Dendritic cell treated with granulocyte-macrophage colony-stimulating factor and Interleukin-4, amounts not matched to agents 40 ng/mL and 50 ng/mL, for 4 days (primary cell): Measurements from ENCODE around the gene PCAT7.
"Not testable (repeated sequence)": the region's sequence is repeated elsewhere in the genome, so short reads cannot be mapped to it uniquely, and the experiment has no call there.

ENCODE experiments used
- H3K27ac Mint-ChIP-seq: one replicate; pipeline ENCODE4 v1.8.0; 2022; ENCODE audit warnings: mild to moderate bottlenecking, mixed read lengths
- H3K27me3 Mint-ChIP-seq: one replicate; pipeline ENCODE4 v1.8.0; 2022; ENCODE audit warnings: mild to moderate bottlenecking, mixed read lengths
- H3K36me3 Mint-ChIP-seq: one replicate; pipeline ENCODE4 v1.8.0; 2022; ENCODE audit warnings: low read depth, mixed read lengths
- H3K4me1 Mint-ChIP-seq: one replicate; pipeline ENCODE4 v1.8.0; 2022; ENCODE audit warnings: low read depth, mixed read lengths
- H3K4me3 Mint-ChIP-seq: one replicate; pipeline ENCODE4 v1.8.0; 2022; ENCODE audit warnings: mild to moderate bottlenecking, moderate library complexity, mixed read lengths
- H3K9me3 Mint-ChIP-seq: one replicate; pipeline ENCODE4 v1.8.0; 2022; ENCODE audit warnings: mixed read lengths
- intact Hi-C: fragments of 100-400 bp; cut with micrococcal nuclease; formaldehyde crosslinking; loops from one replicate; pipeline ENCODE4 v1.15.0; 2022

Gene PCAT7

DNA sequence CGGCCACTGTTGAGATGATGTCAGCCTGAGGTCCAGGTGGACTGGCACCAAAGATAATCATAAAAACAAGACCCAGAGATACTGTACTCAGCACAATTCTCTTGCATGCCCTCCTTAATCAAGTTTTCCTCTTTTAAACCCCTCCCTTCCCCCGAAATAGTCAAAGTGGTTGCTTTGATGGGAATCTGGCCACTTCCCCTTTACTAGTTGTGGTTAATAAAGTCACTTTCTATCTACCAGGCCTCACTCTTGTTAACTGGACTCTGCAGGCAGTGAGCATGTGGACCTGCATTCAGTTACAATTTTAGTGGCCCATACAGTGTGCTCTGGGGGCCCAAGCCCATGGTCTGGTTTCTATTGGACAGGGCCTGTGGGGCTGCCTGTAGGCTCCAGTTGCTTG is 21.2 kb downstream of the PCAT7 start:
- no peak overlapping the region for H3K4me3 Mint-ChIP-seq
- no peaks in the 10 kb centered on the region for H3K36me3 Mint-ChIP-seq
- intact Hi-C loops = no loop called here
- H3K9me3 Mint-ChIP-seq = no peaks in the 10 kb centered on the region
- peaks cover 17% of the 10 kb centered on the region for H3K4me1 Mint-ChIP-seq
- peaks cover 20% of the 10 kb centered on the region for H3K27me3 Mint-ChIP-seq
- no peak overlapping the region for H3K27ac Mint-ChIP-seq

DNA sequence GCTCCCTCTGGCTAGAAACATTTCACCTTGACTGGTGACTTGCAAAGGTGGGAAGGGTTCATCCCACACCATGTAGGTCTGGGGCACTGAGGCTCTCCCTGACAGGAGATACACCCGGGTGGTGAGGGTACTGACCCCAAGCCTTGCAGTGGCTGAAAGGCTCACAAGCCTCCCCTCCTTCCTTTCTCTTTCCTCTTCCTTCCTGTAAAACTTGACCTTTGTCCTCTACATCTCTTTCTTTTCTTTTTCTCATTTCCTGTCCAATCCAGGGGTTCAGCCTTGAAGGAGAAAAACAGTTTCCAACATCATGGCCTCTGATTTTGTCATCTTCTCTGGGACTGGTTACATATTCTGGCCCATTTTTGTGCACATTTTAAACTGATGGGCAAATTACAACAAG is 22.2 kb downstream of the PCAT7 start:
- Mint-ChIP-seq H3K4me1 (peaks cover 17% of the 10 kb centered on the region), H3K4me3 (no peak overlapping the region), H3K27ac (no peak overlapping the region), H3K36me3 (no peaks in the 10 kb centered on the region), H3K27me3 (peaks cover 16% of the 10 kb centered on the region), H3K9me3 (no peaks in the 10 kb centered on the region)
- intact Hi-C loops = no loop called here

DNA sequence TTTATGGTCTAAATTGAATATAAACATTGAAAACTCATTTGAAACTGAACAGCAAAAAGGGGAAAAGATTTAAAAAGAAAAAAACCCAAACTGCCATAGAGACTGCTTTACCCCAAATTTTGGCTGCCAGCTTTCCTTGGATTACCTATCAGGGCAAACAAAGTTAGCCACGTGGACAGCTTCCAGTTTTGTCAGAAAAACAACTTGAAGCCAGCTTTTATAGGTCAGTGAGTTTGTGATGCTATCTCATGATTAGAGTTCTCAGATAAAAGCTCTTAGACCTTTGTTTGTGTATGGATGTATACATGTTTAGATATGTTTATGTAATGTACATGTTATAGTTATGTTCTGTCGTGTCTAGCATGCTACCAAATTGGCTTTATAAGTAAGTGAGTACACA is 22.7 kb downstream of the PCAT7 start:
- Mint-ChIP-seq H3K27ac (no peak overlapping the region), H3K9me3 (no peaks in the 10 kb centered on the region), H3K4me3 (no peak overlapping the region), H3K36me3 (no peaks in the 10 kb centered on the region), H3K4me1 (peaks cover 17% of the 10 kb centered on the region), H3K27me3 (peaks cover 11% of the 10 kb centered on the region)
- intact Hi-C loops = no loop called here

DNA sequence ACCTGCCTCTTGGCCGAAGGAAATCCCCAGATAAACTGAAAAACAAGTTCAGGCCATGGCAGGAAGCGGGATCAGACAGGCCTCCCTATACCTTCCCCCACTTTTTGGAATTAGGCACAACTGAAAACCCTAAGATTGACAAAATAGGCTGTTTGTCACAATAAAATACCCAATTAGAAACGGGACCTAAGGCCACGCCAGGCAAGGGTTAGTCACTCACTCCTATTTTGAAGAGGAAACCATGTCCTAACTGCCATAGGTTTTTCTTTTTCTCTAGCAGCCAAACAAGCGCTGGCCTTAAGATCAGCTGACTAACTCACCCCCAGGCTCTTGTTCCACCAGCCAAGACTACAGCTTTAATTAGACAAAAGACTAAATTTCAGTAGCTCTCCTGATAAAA is 26.8 kb downstream of the PCAT7 start:
- Mint-ChIP-seq H3K27ac (no peak overlapping the region), H3K9me3 (no peaks in the 10 kb centered on the region), H3K4me3 (no peak overlapping the region), H3K4me1 (peaks cover 12% of the 10 kb centered on the region), H3K27me3 (peaks cover 3% of the 10 kb centered on the region), H3K36me3 (no peaks in the 10 kb centered on the region)
- intact Hi-C loops = no loop called here

DNA sequence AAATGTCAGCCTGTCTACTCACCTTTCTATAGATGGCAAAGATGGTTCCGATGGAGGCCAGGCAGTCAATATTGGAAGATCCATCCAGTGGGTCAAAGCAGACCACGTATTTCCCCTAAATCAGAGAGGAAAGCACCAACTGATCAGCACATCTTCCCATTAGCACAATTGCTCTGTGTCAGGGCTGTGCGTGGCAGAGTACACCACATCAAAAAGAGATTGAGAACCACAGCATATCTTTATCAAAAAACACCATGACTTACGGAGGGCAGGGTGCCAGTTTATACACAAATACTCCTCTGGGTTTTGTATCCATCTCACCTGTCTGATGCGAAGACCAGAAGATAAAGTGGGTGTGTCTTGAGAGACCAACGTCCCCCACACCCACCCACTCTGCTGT is 29.7 kb downstream of the PCAT7 start:
- Mint-ChIP-seq H3K36me3 (no peaks in the 10 kb centered on the region), H3K4me1 (peaks cover 12% of the 10 kb centered on the region), H3K9me3 (no peaks in the 10 kb centered on the region), H3K27ac (no peak overlapping the region), H3K4me3 (no peak overlapping the region), H3K27me3 (peaks cover 19% of the 10 kb centered on the region)
- intact Hi-C loops = no loop called here

DNA sequence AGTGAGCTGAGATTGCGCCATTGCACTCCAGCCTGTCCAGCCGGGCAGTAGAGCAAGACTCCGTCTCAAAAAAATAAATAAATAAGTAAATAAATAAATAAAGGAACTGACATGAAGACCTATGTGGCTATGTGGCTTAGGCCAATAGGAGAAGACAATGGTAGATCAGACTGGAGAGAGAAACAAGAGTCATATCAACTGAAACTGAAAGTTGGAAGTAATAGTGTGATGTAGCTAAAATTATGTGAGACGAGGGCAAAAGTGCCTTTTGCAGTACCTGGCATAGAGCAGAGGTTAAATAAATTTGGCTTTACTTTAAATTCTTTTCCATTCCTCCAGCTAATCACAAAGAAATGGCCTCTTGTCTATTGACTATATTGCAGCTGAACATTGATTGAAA is 31.4 kb downstream of the PCAT7 start:
- peaks cover 26% of the 10 kb centered on the region for H3K27me3 Mint-ChIP-seq
- H3K4me1 Mint-ChIP-seq = peaks cover 12% of the 10 kb centered on the region
- H3K4me3 Mint-ChIP-seq = no peak overlapping the region
- H3K27ac Mint-ChIP-seq = no peak overlapping the region
- intact Hi-C loops = no loop called here
- no peaks in the 10 kb centered on the region for H3K36me3 Mint-ChIP-seq
- no peaks in the 10 kb centered on the region for H3K9me3 Mint-ChIP-seq

DNA sequence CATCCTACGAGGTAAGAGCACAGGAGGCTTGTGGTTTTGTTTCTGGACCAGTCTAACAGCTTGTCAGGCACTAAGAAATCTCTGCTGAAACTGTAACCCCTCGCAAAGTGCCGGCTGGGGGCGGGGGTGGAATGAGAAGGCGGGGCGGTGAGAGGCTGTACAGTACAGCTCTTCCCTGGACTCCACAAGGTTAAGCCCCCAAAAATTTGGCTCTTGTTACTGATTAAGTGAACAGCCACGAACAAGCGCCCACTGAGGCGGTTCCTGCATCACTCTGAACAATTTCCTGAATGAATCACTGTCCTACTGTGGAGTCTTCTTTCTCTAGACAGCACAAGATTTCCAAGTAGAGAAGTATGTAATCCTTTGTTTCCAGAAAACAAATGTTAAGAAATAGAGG is 31.9 kb downstream of the PCAT7 start:
- intact Hi-C loops = no loop called here

DNA sequence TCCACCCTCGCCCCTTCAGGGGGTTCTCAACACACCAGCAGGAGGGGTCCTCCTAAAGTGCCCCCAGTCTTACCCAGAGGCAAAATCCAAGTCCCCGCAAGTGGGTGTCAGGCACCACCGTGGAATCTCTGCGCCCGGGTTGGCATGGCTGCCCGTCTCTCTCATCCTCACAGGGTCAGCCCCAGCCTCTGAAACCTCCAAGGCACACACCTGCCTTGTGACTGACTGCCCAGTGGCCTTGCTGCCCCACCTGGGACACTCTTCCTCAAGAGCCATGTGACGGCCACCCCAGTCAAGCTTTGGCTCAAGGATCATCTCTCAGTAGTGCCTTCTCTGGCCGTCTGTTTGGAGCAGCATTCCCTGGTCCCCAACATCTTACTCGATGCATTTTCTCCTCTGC is 33.8 kb downstream of the PCAT7 start:
- no peaks in the 10 kb centered on the region for H3K9me3 Mint-ChIP-seq
- H3K36me3 Mint-ChIP-seq = no peaks in the 10 kb centered on the region
- peaks cover 42% of the 10 kb centered on the region for H3K27me3 Mint-ChIP-seq
- intact Hi-C loops = no loop called here
- H3K27ac Mint-ChIP-seq = no peak overlapping the region
- peaks cover 12% of the 10 kb centered on the region for H3K4me1 Mint-ChIP-seq
- H3K4me3 Mint-ChIP-seq = no peak overlapping the region

More for the DNA sequence above, 31.9 kb downstream of the PCAT7 start:
- Mint-ChIP-seq H3K36me3 (no peaks in the 10 kb centered on the region), H3K4me1 (peaks cover 12% of the 10 kb centered on the region), H3K4me3 (no peak overlapping the region), H3K9me3 (no peaks in the 10 kb centered on the region), H3K27ac (no peak overlapping the region), H3K27me3 (peaks cover 30% of the 10 kb centered on the region)

DNA sequence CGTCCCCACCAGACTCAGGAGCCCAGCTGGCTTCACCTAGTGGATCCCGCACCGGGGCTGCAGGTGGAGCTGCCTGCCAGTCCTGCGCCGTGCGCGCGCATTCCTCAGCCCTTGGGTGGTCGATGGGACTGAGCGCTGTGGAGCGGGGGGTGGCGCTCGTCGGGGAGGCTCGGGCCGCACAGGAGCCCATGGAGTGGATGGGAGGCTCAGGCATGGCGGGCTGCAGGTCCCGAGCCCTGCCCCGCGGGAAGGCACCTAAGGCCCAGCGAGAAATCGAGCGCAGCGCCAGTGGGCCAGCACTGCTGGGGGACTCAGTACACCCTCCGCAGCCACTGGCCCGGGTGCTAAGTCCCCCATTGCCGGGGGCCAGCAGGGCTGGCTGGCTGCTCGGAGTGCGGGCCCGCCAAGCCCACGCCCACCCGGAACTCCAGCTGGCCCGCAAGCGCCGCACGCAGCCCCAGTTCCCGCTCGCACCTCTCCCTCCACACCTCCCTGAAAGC is 36.2 kb downstream of the PCAT7 start:
- H3K36me3 Mint-ChIP-seq, H3K4me3 Mint-ChIP-seq, H3K9me3 Mint-ChIP-seq, intact Hi-C loops, H3K27ac Mint-ChIP-seq: not testable (repeated sequence)
- H3K27me3 Mint-ChIP-seq = peaks cover 41% of the 10 kb centered on the region
- H3K4me1 Mint-ChIP-seq = peaks cover 21% of the 10 kb centered on the region

DNA sequence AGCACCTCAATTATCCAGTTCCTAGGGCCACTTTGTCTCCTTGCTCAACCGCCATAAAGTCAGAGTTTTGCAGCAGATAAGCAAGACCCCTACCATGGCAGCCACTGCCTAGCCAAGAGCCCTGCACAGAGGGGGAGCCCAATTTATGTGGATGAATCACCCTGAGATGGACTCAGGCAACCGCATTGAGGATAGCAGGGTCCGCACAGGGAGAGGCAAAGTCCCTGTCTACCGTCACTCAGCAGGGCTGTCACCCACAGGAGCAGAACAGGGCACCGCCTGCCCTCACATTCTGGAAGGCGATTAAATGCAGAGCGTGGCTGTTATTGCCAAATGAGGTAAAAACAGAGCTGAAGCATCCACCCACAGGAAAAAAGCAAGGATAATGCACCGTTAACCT is 37.0 kb downstream of the PCAT7 start:
- H3K27ac Mint-ChIP-seq = no peak overlapping the region
- H3K36me3 Mint-ChIP-seq = no peaks in the 10 kb centered on the region
- H3K4me1 Mint-ChIP-seq = peaks cover 17% of the 10 kb centered on the region
- intact Hi-C loops = no loop called here
- no peaks in the 10 kb centered on the region for H3K9me3 Mint-ChIP-seq
- no peak overlapping the region for H3K4me3 Mint-ChIP-seq
- H3K27me3 Mint-ChIP-seq = peaks cover 42% of the 10 kb centered on the region

DNA sequence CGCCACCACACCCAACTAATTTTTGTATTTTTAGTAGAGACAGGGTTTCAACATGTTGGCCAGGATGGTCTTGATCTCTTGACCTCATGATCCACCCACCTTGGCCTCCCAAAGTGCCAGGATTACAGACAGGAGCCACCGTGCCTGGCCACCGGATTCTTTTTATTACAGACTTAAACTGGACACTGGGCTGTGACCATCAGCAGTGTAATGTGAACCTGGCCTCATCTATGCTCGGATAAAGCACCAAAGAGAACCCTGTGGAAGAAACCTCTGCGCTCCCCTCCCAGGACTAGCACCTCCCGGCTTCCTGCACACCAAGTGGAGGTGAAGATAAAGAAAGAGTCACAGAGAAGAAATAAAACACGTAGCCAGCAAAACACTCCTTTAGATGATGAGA is 37.8 kb downstream of the PCAT7 start:
- H3K4me3 Mint-ChIP-seq, H3K27ac Mint-ChIP-seq, H3K36me3 Mint-ChIP-seq, H3K9me3 Mint-ChIP-seq, intact Hi-C loops: not testable (repeated sequence)
- Mint-ChIP-seq H3K27me3 (peaks cover 41% of the 10 kb centered on the region), H3K4me1 (peaks cover 12% of the 10 kb centered on the region)

DNA sequence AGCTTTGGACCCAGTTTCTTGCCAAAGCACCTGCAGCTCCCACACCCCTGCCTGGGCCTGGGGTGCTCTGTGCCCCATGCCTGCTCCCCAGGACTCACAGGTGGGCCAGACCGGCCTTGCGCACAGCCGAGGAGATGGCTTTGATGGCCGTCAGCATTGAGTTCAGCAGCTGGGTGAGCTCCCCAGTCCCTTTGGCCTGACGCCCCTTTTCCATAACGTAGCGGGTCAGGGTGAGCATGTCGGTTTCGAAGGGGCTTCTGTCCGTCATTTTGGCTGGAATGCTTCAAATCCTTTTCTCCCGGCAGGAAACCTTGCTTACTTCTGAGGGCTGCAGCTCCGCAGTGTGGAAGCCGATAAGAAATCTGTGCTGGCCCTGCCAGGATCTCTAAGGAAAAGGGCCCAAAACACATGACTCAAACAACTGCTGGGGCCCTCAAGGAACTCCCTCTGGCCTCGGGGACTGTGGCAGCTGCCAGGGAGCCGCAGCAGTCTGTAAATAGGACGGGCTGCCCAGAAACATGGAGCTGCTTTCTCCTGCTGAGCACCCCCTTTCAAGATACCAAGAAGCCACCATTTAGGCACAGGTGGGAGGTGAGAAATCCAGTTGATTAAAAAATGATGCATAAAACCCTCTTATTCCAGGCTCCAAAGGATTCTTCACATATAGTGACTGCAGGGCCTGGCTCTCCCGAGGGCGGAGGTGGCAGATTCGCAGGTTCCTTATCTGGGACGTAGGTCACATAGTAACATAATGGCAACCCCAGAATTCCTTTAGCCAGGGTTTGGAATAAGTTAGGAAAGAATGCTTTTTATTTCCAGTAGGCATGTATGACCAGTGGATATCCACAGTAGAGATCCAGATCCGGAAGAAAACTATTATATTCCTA is 38.8 kb downstream of the PCAT7 start, which contains the start of gene FBP2:
Gene FBP2 (minus strand): TSS at position 366 of the 887 bp plus-strand sequence. CDS start 98 bp downstream, at position 268.
- no peaks in the 10 kb centered on the region for H3K36me3 Mint-ChIP-seq
- H3K4me3 Mint-ChIP-seq = no peak within 1 kb of the TSS
- intact Hi-C loops = no loop called here
- peaks cover 12% of the 10 kb centered on the region for H3K4me1 Mint-ChIP-seq
- no peak within 1 kb of the TSS for H3K27ac Mint-ChIP-seq
- no peaks in the 10 kb centered on the region for H3K9me3 Mint-ChIP-seq
- H3K27me3 Mint-ChIP-seq = peaks cover 36% of the 10 kb centered on the region

DNA sequence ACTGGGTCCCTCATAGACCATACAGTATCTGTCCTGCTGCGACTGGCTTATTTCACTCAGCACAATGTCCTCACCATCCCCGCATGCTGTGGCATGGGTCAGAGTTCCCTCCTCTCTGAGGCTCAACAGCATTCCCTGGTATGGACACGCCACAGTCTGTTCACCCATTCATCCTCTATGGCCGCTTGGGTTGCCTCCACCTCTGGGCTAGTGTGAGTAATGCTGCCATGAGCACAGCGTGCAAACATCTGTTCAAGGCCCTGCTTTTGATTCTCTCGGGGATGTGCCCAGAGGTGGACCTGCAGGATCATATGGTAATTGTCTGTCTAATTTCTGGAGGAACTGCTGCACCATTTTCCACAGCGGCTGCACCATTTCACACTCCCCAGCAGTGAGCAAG is 44.2 kb downstream of the PCAT7 start:
- Mint-ChIP-seq H3K9me3 (no peaks in the 10 kb centered on the region), H3K36me3 (peaks cover 24% of the 10 kb centered on the region), H3K4me3 (no peak overlapping the region), H3K27me3 (peaks cover 6% of the 10 kb centered on the region), H3K4me1 (peaks cover 17% of the 10 kb centered on the region), H3K27ac (no peak overlapping the region)
- intact Hi-C loops = no loop called here

DNA sequence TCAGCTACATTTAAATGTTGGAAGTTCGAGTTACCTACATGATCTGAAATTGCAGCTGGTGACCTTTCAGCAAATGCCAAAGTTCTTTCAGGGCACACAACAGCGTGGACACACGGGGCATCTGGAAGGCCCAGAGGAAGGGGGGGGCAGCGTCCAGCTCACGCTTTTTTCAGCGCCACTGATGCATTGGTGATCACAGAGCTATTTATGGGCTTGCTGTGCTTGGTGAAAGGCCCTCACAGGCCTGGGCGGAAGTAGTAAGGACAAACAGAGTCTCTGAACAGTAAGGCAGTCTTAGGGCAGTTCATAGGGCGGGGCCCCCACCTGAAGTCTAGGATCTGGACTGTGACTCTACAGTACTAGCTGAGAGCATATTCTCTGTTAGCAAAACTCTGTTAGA is 45.4 kb downstream of the PCAT7 start:
- no peaks in the 10 kb centered on the region for H3K9me3 Mint-ChIP-seq
- peaks cover 36% of the 10 kb centered on the region for H3K36me3 Mint-ChIP-seq

DNA sequence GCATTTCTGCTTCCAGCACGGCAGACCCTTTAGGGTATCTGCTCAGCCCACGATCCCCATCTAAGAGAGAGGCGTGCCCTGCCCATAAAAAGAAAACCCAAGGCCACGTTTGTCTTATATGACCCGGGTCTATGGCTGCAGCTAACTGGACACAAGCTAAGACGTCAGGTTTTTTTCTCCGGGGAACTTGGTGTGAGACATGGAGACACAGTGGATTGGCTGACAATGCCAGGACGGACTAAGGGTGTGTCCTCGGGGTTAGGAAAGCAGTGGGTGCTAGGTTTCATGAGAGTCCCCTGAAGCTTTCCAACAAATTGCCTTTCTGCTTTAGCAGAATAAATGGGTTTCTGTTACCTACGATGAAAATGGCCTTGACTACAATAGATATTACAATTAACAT is 45.8 kb downstream of the PCAT7 start:
- Mint-ChIP-seq H3K9me3 (no peaks in the 10 kb centered on the region), H3K4me3 (no peak overlapping the region), H3K4me1 (peaks cover 10% of the 10 kb centered on the region), H3K27ac (no peak overlapping the region), H3K36me3 (peaks cover 40% of the 10 kb centered on the region), H3K27me3 (peaks cover 4% of the 10 kb centered on the region)
- intact Hi-C loops = no loop called here

More for the DNA sequence above, 45.4 kb downstream of the PCAT7 start:
- intact Hi-C loops = no loop called here
- H3K27ac Mint-ChIP-seq = no peak overlapping the region
- H3K4me3 Mint-ChIP-seq = no peak overlapping the region
- peaks cover 13% of the 10 kb centered on the region for H3K4me1 Mint-ChIP-seq
- peaks cover 4% of the 10 kb centered on the region for H3K27me3 Mint-ChIP-seq
